ENCODE data around the gene KRTAP1-5. TPM values are rescaled to one million over a fixed set of nuclear protein-coding genes. Genes with fewer than 3 reads are reported as not detected.

KRTAP1-5 gene
- total and polyA plus RNA-seq, 2 donors (not counting 1 experiment from before 2014, with no cell fraction given), result not detected

DNA sequence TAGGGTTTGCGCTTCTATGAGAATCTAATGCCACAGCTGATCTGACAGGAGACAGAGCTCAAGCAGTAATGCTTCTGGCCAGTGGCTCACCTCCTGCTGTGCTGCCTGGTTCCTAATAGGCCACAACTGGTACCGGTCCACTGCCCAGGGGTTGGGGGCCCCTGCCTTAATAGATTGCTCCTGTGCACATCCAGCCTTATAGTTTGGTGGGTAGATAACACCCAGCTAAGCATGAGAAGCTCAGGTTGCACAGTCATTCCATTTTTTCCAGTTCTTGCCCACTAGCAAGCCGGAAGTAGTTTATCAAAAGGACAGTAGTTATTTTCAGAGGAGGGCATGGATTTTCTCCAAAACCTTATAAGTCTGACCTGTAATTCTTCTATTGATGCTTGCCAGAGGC lies 7.6 kb downstream of the KRTAP1-5 start:
- Histone ChIP-seq H3K4me3 (ENCODE audit: control extremely low read depth in 1 of 5, extremely low read depth in 1 of 5, insufficient read depth in 1 of 5, low read depth in 2 of 5, low read length in 4 of 5) (no peak overlapping the region), H4K20me1 (ENCODE audit: control insufficient read depth, insufficient read depth, low read length, poor library complexity, severe bottlenecking) (no peaks in the 10 kb centered on the region), H2AFZ (ENCODE audit: insufficient read depth, low read depth, low read length, poor library complexity, severe bottlenecking) (no peak overlapping the region), H3K9ac (ENCODE audit: low read length) (no peak overlapping the region), H3K27me3 (replicated peaks in 1 of 4; ENCODE audit: control extremely low read depth in 1 of 4, control insufficient read depth in 3 of 4, insufficient read depth in 4 of 4, low read length in 3 of 4) (no peaks in the 10 kb centered on the region), H3K36me3 (replicated peaks in 1 of 2; ENCODE audit: control extremely low read depth in 1 of 2, control insufficient read depth in 1 of 2, extremely low read depth in 1 of 2, insufficient read depth in 2 of 2, low read length in 1 of 2) (no peaks in the 10 kb centered on the region), H3K4me1 (ENCODE audit: control insufficient read depth in 2 of 2, insufficient read depth in 2 of 2, low read length in 2 of 2) (no peaks in the 10 kb centered on the region), H3K9me3 (ENCODE audit: control extremely low read depth in 1 of 3, control insufficient read depth in 2 of 3, insufficient read depth in 1 of 3, low read length in 2 of 3) (peaks cover 0 to 5% (median 0%) of the 10 kb centered on the region in 3 donors), H3K4me2 (replicated peaks; ENCODE audit: low read depth, low read length, poor library complexity, severe bottlenecking) (no peak overlapping the region), H3K27ac (ENCODE audit: low read length in 2 of 2) (no peak overlapping the region), H3K79me2 (ENCODE audit: control insufficient read depth, insufficient read depth, low read length) (no peaks in the 10 kb centered on the region)
- 100% methylated on average over 2 of the region's 3 CpGs for WGBS (ENCODE audit: insufficient coverage)
- intact Hi-C loops (cut with micrococcal nuclease), result no loop called here
- DNase-seq, result no peak
- no peak for TF ChIP-seq EZH2 (IDR thresholded peaks at IDR 0.05; ENCODE audit: borderline replicate concordance, insufficient read depth, low read depth, low read length, poor library complexity, severe bottlenecking)
- TF ChIP-seq, protein P1, sequence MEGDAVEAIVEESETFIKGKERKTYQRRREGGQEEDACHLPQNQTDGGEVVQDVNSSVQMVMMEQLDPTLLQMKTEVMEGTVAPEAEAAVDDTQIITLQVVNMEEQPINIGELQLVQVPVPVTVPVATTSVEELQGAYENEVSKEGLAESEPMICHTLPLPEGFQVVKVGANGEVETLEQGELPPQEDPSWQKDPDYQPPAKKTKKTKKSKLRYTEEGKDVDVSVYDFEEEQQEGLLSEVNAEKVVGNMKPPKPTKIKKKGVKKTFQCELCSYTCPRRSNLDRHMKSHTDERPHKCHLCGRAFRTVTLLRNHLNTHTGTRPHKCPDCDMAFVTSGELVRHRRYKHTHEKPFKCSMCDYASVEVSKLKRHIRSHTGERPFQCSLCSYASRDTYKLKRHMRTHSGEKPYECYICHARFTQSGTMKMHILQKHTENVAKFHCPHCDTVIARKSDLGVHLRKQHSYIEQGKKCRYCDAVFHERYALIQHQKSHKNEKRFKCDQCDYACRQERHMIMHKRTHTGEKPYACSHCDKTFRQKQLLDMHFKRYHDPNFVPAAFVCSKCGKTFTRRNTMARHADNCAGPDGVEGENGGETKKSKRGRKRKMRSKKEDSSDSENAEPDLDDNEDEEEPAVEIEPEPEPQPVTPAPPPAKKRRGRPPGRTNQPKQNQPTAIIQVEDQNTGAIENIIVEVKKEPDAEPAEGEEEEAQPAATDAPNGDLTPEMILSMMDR (IDR thresholded peaks at IDR 0.05), result no peak
- H3K4me1 Mint-ChIP-seq, result no peaks in the 10 kb centered on the region
- H3K9me3 Mint-ChIP-seq (ENCODE audit: insufficient read depth), result peaks cover 11% of the 10 kb centered on the region
- no peak overlapping the region for H3K4me3 Mint-ChIP-seq
- ATAC-seq (ENCODE audit: low read depth), result no peak
- no peak overlapping the region for H3K27ac Mint-ChIP-seq
- ChIA-PET POLR2A (no interaction called here), CTCF (no interaction called here)
- H3K27me3 Mint-ChIP-seq, result peaks cover 40% of the 10 kb centered on the region

DNA sequence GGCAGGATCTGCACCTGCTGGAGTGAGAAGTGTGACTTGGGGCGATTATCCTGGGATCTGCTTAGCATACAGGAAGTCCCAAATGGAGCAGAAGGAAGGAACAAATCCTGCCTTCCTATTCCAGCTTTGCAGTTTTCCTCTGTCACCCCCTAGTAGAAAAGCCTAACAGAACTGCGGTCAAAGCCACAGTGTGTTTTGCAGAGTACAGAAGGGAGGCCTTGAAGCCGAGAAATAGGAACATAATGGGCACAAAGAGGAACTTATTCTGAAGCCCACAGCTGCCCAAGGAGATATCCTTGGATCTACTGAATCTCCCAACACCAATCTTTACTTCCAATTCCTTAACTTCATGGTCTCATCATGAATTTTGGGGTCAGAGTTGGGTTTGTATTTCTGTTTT lies 8.5 kb downstream of the KRTAP1-5 start:
- Histone ChIP-seq H3K4me3 (ENCODE audit: control extremely low read depth in 1 of 5, extremely low read depth in 1 of 5, insufficient read depth in 1 of 5, low read depth in 2 of 5, low read length in 4 of 5) (no peak overlapping the region), H3K27me3 (replicated peaks in 1 of 4; ENCODE audit: control extremely low read depth in 1 of 4, control insufficient read depth in 3 of 4, insufficient read depth in 4 of 4, low read length in 3 of 4) (no peaks in the 10 kb centered on the region), H3K36me3 (replicated peaks in 1 of 2; ENCODE audit: control extremely low read depth in 1 of 2, control insufficient read depth in 1 of 2, extremely low read depth in 1 of 2, insufficient read depth in 2 of 2, low read length in 1 of 2) (no peaks in the 10 kb centered on the region), H3K9ac (ENCODE audit: low read length) (no peak overlapping the region), H4K20me1 (ENCODE audit: control insufficient read depth, insufficient read depth, low read length, poor library complexity, severe bottlenecking) (no peaks in the 10 kb centered on the region), H3K27ac (ENCODE audit: low read length in 2 of 2) (no peak overlapping the region), H3K4me2 (replicated peaks; ENCODE audit: low read depth, low read length, poor library complexity, severe bottlenecking) (no peak overlapping the region), H3K4me1 (ENCODE audit: control insufficient read depth in 2 of 2, insufficient read depth in 2 of 2, low read length in 2 of 2) (no peaks in the 10 kb centered on the region), H3K9me3 (ENCODE audit: control extremely low read depth in 1 of 3, control insufficient read depth in 2 of 3, insufficient read depth in 1 of 3, low read length in 2 of 3) (peaks cover 0 to 5% (median 0%) of the 10 kb centered on the region in 3 donors), H2AFZ (ENCODE audit: insufficient read depth, low read depth, low read length, poor library complexity, severe bottlenecking) (no peak overlapping the region), H3K79me2 (ENCODE audit: control insufficient read depth, insufficient read depth, low read length) (no peaks in the 10 kb centered on the region)
- intact Hi-C loops (cut with micrococcal nuclease), result no loop called here
- H3K4me3 Mint-ChIP-seq, result no peak overlapping the region
- no peak for TF ChIP-seq EZH2 (IDR thresholded peaks at IDR 0.05; ENCODE audit: borderline replicate concordance, insufficient read depth, low read depth, low read length, poor library complexity, severe bottlenecking)
- TF ChIP-seq, protein P1 (IDR thresholded peaks at IDR 0.05), result no peak
- no peak overlapping the region for H3K27ac Mint-ChIP-seq
- POLR2A ChIA-PET, result no interaction called here
- H3K27me3 Mint-ChIP-seq, result peaks cover 33% of the 10 kb centered on the region
- ATAC-seq (ENCODE audit: low read depth) (no peak), DNase-seq (no peak)
- 40% methylated on average over 1 of the region's 3 CpGs for WGBS (ENCODE audit: insufficient coverage)
- H3K4me1 Mint-ChIP-seq, result no peaks in the 10 kb centered on the region
- CTCF ChIA-PET, result no interaction called here
- peaks cover 11% of the 10 kb centered on the region for H3K9me3 Mint-ChIP-seq (ENCODE audit: insufficient read depth)

Data from B cell (primary cell).